DMS114 treated with DMSO at 0.1 percent for 48 hours (cell line): Measurements from ENCODE around the gene BCL2.

ENCODE experiments used
- DNase-seq: peaks from one replicate; lab custom pipeline; 2025; ENCODE audit not compliant: unreplicated experiment; lab: John Stamatoyannopoulos, UW

Gene BCL2

DNA sequence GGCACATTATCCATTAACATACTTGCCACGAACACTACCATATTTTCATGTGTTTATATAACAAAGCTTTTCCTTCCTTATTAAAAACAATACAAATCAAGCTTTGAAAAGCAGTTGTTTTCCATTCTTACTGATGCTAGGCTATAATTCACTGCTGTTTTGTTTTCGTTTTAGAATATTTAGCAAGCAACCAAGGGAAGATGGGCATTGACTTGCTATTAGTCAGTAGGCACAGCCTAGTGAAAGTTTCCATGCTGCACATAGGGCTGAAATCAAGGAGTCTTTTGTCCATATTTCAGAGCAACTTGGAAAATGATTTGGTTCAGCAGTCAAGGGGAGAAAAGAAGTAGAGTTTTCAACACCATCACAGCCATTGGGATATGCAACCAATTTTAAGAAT, 31.3 kb downstream of the BCL2 start:
- no peak for DNase-seq

- DNase-seq = no peak
Observed at GRCh38 chr18:63287691-63288220, 31.8 kb downstream of the BCL2 start.

GRCh38 chr18:63286926-63287325, 32.6 kb downstream of the BCL2 start:
- DNase-seq = no peak

- no peak for DNase-seq
Observed at GRCh38 chr18:63284827-63285733, 34.5 kb downstream of the BCL2 start.

GRCh38 chr18:63284173-63284799, 35.3 kb downstream of the BCL2 start:
- DNase-seq = no peak

DNA sequence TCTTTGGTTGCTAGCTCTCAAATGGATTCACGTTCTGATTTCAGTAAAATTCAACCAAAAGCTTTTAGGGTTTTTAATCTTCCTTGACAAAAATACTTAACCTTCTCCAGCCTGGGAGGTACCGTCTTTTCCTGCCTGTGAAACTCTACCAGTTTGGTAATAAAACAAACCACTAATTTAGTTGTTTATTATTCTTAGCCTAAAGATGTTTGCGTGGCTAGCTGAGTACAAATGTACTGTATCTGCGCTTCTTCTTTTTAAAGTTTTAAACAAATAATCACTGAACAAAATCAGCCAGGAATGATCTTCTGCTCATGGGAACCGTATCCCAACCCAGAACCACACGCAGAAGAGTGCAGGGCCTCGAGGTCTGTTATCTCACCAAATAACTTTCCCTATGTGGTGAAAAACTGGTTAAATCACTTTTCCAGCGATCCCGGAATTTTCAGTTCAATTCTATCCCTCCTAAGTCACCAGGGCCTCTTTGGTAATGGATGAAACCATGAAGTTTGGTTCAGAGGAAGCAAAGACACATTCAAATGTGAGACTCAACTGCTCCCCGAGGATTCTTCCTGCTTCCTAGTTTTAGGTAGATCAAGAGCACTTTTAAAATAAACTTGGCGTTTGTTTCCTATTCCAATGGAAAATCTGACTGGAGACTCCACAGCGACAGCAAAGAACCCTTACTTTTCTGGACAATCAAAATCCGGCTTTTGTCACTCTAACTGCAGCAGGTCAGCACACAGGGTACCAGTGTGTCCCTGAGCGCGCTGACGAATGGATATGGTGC, 36.1 kb downstream of the BCL2 start:
- DNase-seq = no peak

- no peak for DNase-seq
Observed at GRCh38 chr18:63282793-63283192, 36.8 kb downstream of the BCL2 start.

DNA sequence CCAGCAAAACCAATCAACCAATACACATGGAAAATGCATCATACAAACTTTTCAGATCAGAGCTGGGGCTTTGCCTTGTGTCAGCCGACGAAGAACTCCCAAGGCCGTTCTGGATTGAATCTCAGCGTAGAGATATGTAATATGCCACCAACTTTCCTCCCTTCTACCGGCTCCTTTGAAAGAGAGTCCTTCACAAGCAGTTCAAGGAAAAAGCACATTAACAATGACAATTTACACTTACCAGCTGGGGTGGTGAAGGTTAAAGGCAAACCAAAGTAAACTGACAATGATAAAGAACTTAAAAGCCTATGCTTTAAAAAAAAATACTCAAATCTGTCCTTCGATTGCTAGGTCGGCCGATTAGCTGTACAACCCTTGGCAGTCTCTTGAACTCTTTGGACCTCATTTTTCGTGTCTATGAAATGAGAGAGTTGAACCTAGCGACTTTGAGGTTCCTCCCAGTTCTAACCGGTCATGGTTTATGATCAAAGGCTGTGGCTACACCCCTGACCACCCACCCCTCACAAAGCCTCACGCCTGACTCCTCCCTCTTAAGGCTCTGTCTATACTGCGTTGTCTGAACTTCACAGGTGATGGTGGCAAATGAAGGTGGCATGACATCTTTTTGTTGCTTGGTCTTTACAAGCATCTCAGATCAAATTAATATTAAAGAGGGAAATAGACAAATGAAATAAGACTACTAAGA, 46.2 kb downstream of the BCL2 start:
- no peak for DNase-seq

DNA sequence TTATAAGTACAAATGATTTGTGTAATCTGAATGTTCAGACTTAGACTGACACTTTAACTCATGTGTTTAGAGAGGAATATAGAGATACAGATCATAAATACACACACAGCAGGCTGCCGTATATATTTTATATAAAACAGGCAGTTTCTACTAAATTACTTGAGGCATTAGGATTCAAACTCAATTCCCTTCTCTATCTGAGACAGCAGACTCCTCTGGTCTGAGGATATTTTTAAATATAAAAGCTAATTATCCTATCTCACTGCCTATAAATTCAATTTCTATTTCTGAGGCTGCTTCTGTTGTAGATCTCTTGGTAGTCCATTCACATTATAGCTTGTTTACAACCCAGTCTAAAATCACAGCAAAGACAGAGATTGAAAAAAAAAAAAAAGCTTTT, 46.9 kb downstream of the BCL2 start:
- no peak for DNase-seq

GRCh38 chr18:63271881-63272299, 47.7 kb downstream of the BCL2 start:
- no peak for DNase-seq

DNA sequence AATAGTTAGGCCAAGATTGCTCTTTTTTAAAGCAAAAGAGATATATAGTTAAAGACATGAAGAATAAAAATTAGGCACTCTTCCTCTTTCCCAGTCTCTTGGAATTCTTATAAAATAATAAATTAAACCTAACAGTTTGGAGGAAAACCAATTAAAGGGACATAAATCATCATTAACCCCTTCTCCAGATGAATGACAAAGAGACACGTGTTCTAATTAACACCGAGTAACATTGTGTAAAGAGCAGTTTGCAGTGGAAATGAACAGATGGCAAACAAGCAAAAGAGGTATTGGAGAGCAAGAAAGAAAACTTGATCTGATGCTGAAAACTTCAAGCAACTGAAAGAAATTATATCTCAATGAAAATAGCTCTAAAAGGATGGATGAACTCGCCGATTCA, 48.4 kb downstream of the BCL2 start:
- DNase-seq = no peak

DNA sequence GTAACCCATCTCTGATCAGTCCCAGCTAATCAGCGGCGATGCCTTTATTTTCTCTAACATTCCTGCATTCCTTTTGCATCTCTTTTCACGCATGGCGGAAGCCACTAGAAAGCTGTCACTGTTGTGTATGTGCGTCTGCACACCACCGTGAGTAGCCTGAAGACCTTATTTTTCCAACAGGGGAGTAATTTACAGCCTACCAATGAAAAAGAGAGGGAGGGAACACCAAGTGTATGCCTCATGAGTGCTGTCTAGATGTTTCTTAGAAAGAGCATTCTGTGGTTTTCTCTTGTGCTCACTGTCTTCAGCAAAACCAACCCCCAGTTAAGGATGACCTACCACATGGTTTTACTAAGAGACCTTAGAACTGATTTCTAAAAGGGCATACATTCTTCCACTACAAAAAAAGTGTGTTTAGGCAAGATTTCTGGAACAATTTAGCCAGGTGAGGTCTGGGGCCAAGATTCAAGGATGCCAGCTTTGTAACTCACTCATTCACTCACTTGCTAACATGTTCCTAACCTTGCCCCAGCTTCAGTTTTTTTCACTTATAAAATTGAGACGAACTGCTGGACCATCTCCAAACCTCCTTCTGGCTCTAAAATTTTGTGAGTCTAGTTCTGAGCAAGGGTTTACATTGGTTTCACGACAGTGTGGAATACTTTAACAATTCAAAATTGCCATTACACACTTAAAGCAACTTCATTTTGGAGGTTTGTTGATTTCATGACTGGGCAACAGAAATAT, 51.4 kb downstream of the BCL2 start:
- DNase-seq = no peak

DNA sequence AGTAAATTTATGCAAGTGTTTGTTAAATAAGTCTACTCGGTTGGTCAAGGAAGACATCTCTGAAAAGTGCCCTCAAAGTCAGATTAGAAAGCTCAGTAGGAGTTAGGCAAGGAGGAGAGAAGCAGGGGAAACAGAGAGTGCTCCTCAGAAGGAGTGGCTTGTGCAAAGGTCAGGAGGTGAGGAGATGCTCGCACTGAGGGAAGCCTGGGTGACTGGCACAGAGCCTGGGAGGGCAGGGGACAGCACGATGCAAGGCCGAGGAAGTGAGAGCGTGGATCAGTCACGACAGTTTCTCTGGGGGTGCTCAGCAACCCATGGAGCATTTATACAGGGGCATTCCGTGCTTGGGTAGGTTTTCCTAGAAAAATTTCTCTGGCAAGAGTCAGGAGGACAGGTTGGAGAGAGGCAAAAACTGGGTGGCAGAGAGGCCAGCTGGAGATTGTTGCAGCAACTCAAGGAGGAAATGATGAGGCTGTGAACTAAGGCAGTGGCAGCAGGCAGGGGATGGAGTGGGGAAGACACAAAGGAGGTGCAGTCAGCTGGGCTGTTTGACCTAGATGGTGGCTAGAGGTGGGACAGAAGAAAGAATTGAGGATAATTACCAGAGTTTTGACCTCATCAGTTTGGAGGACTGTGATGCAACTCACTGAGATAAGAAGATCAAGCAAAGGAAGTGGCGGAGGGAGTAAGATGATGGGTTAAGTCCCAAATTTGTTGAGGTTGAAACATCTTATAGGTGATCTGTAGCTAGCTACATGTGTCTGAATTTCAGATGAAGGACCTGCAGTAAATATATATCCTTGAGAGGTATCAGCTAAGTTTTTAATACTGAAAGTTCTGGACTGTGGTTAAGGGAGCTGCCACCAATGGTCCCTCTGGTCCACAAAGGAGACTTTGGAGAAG, 52.4 kb downstream of the BCL2 start:
- DNase-seq = no peak

DNA sequence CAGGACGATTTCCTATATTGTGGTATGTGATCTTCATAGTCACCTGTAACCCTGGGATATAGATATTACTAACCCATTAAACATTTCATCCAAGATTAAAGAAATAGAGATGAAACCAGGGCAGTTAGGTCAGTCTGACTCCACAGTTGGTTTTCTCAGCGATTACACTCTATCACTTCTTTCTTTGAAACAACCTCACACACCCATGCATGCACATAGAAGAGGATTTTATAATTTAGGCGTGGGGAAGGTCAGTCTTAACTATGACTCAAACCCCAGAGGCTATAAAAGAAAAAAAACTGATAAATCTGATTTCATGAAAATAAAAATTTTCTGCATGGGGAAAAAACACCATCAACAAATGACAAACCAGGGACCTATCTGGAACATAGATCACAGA, 54.2 kb downstream of the BCL2 start:
- no peak for DNase-seq

DNA sequence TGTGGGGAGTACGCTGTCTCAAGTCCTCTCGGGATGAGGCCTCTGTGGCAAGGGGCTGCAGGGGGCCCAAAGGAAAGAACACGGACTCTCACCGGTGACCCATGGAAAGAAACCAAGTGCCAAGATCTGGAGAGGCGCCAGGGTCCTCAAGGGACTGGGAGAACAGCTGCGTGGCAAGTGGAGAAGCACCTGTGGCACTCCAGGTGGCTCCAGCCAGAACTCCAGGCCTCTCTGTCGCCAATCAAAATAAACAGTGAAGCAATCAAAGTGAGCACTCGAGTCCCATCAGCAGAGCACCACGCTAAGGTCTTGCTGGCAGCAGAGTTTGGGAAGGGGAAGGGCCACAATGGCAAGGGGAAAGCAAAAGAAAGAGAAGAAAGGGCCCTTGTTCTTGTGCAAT, 54.7 kb downstream of the BCL2 start:
- DNase-seq = no peak

- no peak for DNase-seq
Observed at GRCh38 chr18:63263444-63263843, 56.1 kb downstream of the BCL2 start.

DNA sequence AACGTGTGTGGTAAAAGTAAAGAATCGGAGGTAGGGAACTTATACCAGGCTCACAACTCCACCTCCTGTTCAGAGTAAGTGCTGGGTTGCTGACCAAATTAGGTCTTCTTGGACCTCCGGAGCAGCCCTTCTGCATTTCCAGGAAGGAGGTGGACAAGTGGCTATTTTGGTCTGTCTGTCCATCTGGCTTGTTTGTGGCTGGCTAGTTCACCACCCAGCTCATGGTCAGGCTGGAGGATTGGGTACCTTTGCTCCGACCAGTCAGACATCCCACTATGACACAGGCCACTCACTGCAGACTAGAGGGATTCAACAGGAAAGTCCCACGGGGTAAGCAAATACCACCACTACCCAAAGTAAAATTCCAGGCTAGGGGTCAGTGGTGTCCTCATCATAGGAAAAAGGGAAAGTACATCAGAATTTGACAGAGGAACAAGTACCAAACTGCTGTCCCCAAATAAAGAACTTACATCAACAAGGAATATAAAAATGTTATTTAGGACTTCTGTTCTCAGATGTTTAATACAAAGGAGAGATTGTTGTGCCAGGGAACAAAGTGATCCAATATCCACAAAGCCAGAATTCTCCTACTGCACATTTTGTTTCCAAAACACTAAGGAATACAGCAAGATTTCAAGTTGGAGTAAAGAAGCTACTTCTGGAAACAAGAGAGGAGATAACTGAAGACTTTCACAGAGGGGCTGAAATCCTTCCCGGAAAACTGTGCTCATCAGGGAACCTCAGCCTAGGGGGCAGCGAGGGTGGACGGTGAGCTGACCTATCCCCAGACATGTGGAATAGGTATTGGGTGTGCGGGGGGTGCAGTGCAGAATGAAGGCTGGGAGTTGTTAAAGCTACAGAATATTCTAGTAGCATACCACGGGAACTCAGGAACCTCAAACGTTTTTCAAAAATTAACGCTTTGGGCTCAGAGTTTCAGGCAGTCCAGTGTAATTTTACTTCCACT, 56.9 kb downstream of the BCL2 start:
- DNase-seq = no peak

DNA sequence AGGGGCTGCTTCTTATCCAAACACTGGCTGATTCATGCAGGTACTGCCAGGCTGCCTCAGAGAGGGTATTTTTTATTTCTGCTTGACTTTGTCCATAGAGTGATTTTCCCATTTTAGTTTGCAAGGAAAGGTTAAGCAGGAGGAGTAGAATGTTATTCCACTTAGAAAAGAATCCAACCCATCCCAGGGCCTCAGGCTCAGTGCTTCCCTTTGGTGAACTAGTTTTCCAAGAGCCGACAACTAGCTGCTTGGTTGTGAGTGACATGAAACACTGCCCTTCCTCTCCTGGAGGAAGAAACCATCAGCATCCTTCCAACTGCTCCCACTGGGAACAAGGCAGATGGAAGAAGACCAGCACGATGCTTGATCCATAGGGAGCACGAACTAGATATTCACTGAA, 58.5 kb downstream of the BCL2 start:
- DNase-seq = no peak
